Stimulated activated CD8-positive, alpha-beta memory T cell treated with anti-CD3 and anti-CD28 coated beads, Interleukin-4, amount 100 ng/mL, for 1 hour (primary cell): Measurements from ENCODE around the gene ARHGEF7.
"Not testable (repeated sequence)": the region's sequence is repeated elsewhere in the genome, so short reads cannot be mapped to it uniquely, and the experiment has no call there.

Experiments
- DNase-seq, 2 donors: peaks; one replicate each; pipeline ENCODE4 v3.0.0-alpha.2; 2020; ENCODE audit warnings: low read depth in 2 of 2, low spot score in 1 of 2

The ARHGEF7 gene

GRCh38 chr13:111194651-111195050, 79.5 kb downstream of the ARHGEF7 start:
- not testable (repeated sequence) for DNase-seq

GRCh38 chr13:111198732-111199378, 83.7 kb downstream of the ARHGEF7 start:
- not testable (repeated sequence) for DNase-seq

- DNase-seq: no peak
These were observed 86.3 kb downstream of the ARHGEF7 start for GRCh38 chr13:111201304-111201940.

- DNase-seq: no peak
These were observed 87.1 kb downstream of the ARHGEF7 start for GRCh38 chr13:111202156-111202621.

GRCh38 chr13:111202745-111203144, 87.6 kb downstream of the ARHGEF7 start:
- DNase-seq: no peak

- no peak for DNase-seq
These were observed 88.8 kb downstream of the ARHGEF7 start for GRCh38 chr13:111203736-111204389.

GRCh38 chr13:111204438-111205177, 89.5 kb downstream of the ARHGEF7 start:
- no peak for DNase-seq

GRCh38 chr13:111206148-111206547, 91.0 kb downstream of the ARHGEF7 start:
- no peak for DNase-seq

GRCh38 chr13:111209613-111210012, 94.5 kb downstream of the ARHGEF7 start:
- no peak for DNase-seq

GRCh38 chr13:111210091-111210490, 95.0 kb downstream of the ARHGEF7 start:
- no peak for DNase-seq

GRCh38 chr13:111210544-111211469, 95.7 kb downstream of the ARHGEF7 start:
- DNase-seq: no peak

- no peak for DNase-seq
These were observed 96.8 kb downstream of the ARHGEF7 start for GRCh38 chr13:111211789-111212516.

GRCh38 chr13:111212517-111212873, 97.4 kb downstream of the ARHGEF7 start:
- DNase-seq: no peak

- no peak for DNase-seq
These were observed 99.0 kb downstream of the ARHGEF7 start for GRCh38 chr13:111213964-111214726.

- DNase-seq: no peak
These were observed 100.3 kb downstream of the ARHGEF7 start for GRCh38 chr13:111215081-111216047.

GRCh38 chr13:111216166-111216960, 101.3 kb downstream of the ARHGEF7 start:
- no peak for DNase-seq

- no peak for DNase-seq
These were observed 102.5 kb downstream of the ARHGEF7 start for GRCh38 chr13:111217641-111218040.
